Spleen (tissue), 7 donors: Measurements from ENCODE around the gene BHMT.

Experiments
- POLR2A ChIP-seq, 3 donors: fragments of 450-650 bp; IDR thresholded peaks; one replicate each; pipeline ENCODE4 v1.5.1; 2017; ENCODE audit warnings: antibody characterized with exemption in 3 of 3, mild to moderate bottlenecking in 1 of 3
- POLR2AphosphoS5 ChIP-seq, 3 donors: sonication (generic); formaldehyde crosslinking; IDR thresholded peaks; one replicate each; pipeline ENCODE4 v1.5.1; 2017; ENCODE audit warnings: antibody characterized with exemption in 3 of 3
- TF ChIP-seq, protein P1 (sequence below), 11 experiments: fragments of 200-600 bp in 7 of 11; fragments of 450-650 bp in 4 of 11; sonication (generic) in 4 of 11; IDR thresholded peaks in 8 of 11; conservative IDR thresholded peaks in 3 of 11; 1 replicate in 7 of 11; 2 replicates in 4 of 11; pipeline versions ENCODE4 v1.4.0 to v1.8.0; 2016 to 2021; ENCODE audit warnings: antibody characterized with exemption in 11 of 11, inconsistent platforms in 4 of 11, mild to moderate bottlenecking in 1 of 11
- donor health status: DM: no; HTN: no; CAD: no; lungs with moderate emphysema.
- donor health status: DM: no; HTN: no; CAD: no.
- donor health status: DM: no; HTN: no; CAD: no.

DNA sequence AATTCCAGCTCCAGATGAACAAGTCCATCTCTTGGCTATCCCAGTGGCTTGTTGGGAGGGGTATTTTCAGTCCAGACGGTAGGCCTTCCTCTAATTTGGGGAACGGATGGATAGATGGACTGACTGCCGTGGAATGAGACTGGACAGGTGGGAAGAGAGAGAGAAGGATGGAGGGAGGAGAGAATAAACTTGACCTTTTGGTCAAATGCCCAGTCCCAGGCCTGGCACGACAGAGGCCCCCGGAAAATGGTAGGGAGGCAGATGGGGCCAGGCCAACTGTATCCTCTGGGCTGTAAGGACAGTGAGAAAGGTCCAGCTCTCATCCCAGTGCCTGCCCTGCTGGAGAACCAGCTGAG is 1.1 kb downstream of the BHMT start:
- TF ChIP-seq, protein P1, sequence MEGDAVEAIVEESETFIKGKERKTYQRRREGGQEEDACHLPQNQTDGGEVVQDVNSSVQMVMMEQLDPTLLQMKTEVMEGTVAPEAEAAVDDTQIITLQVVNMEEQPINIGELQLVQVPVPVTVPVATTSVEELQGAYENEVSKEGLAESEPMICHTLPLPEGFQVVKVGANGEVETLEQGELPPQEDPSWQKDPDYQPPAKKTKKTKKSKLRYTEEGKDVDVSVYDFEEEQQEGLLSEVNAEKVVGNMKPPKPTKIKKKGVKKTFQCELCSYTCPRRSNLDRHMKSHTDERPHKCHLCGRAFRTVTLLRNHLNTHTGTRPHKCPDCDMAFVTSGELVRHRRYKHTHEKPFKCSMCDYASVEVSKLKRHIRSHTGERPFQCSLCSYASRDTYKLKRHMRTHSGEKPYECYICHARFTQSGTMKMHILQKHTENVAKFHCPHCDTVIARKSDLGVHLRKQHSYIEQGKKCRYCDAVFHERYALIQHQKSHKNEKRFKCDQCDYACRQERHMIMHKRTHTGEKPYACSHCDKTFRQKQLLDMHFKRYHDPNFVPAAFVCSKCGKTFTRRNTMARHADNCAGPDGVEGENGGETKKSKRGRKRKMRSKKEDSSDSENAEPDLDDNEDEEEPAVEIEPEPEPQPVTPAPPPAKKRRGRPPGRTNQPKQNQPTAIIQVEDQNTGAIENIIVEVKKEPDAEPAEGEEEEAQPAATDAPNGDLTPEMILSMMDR (IDR thresholded peaks at IDR 0.05 in 8 of 11, conservative IDR thresholded peaks at IDR 0.05 in 3 of 11) = no peak
- TF ChIP-seq POLR2AphosphoS5 (IDR thresholded peaks at IDR 0.05) (no peak), POLR2A (IDR thresholded peaks at IDR 0.05) (no peak)
